GM19397 (cell line): ENCODE results near the gene HLA-DMA.

Source experiments
- ATAC-seq: cut with Tn5 transposase; IDR thresholded peaks from one replicate; pipeline ENCODE4 v1.9.1; 2021; ENCODE audit warnings: mild to moderate bottlenecking, moderate library complexity; ENCODE audit not compliant: unreplicated experiment

HLA-DMA gene

DNA sequence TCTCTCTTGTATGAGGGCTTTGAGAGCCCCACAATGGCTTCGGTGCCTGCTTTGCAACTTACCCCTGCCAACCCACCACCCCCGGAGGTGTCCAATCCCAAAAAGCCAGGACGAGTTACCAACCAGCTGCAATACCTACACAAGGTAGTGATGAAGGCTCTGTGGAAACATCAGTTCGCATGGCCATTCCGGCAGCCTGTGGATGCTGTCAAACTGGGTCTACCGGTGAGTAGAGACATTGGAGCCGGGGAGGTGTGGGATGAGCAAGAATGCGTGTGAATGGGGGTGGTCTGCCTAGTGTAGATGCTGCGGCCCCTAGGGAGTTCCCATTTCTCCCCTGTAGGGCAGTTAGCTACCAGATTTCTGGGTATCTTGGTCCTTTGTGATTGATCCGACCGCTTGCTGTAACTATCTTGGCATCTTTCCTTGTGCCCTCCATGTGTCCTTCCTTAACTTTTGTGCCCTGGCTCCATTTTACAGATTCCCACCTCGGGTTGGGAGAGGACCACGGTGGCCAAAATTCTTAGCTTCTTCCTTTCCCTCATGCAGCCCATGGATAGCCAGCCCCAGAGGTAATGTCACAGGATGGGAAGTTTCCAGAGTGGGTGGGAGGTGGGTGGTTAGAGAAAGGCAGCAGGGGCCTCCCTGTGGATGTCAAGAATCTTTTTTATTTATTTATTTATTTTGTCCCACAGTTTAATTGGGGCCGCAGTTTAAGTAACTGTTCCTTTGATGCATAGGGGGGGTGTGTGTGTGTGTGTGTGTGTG is 21.8 kb upstream of the HLA-DMA start:
- no peak for ATAC-seq

DNA sequence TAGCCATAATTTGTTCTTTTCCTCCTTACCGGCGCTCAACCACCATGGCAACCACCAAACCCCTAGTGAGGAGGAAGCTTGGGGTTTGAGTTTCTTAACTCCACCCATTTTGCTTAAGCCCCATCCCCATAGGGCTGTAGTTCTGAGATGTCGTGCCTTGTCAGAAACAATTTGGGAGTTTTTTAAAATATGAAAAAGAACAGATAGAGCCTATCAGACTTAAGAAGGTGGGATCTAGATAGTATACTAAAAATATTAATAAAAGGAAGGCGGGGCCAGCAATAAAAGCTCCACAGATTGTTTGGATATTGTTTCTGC is 21.1 kb upstream of the HLA-DMA start:
- ATAC-seq, result no peak

DNA sequence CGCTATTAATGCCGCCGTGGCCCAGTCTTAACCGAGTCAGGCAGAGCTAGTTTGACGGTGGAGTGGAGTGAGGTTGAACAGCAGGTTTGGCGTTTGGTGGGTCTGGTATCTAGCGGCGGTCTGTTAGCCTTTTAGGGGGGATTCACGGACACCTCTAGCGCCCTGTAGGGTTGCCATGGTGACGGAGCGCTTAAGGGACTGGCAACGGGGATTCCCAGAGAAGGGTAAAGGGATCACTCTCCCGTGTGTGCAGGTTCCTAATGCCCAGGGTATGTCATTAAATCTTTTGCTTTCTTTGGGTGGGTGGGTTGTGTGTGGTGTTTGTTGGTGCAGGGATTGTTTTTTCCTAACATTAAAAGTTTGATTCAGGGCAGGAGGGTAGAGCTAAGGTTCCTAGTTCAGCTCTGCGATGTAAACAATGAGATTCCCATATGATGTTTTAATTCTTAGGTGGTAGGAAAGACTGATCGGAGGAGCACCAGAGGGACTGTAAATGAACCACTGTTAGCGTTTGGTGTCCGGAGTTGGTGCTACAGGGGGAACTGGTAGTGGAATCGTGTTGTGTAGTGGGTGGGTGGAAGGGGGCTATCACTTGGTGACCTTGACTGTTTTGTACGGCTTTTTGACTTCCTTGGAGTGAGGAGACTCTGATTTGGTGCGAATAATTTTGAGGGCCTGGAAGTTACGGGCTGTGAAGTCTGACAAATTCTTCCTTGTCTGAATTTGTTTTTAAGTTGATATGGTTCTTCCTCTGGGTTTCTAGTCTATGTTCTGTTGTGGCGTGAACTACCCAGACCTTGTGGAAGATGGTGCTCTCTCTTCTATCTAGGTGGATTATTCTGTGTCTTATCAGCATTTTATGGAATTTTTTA is 20.5 kb upstream of the HLA-DMA start:
- ATAC-seq, result no peak

DNA sequence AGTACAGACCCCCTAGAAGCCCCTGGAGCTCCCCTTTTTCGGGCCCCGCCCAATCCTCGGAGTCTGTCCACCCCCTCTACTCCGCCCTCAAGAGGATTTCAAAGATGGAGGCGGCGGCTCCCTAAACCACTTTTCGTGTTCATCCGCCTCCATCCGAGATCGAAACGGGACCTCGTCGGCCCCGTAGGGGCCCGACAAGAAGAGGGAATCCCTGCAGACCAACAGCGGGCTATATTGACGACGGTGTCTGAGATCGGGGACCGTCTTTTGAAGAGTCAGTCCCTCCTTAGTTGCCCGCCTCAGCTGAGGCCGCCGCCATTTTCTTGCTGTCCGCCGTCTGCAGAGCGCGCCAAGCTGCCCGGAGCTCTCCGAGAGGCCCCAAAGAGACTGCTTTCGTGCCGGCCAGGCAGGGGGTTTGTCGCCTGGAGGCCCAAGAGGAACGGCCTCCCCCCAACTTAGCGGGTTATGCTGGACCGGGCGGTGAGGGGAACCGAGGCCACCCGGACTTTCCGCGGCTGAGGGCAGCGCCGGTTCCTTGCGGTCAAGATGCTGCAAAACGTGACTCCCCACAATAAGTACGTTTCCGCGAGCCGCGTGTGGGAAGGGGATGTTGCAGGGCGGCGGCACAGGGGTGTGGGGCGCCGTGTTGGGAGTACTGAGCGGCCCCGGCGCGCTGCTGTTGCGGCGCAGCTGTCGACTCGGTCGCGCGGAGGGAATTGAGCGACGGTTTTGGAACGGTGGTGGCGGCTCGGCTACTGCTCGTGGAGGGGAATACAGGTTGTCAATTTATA is 19.7 kb upstream of the HLA-DMA start:
- no peak for ATAC-seq

DNA sequence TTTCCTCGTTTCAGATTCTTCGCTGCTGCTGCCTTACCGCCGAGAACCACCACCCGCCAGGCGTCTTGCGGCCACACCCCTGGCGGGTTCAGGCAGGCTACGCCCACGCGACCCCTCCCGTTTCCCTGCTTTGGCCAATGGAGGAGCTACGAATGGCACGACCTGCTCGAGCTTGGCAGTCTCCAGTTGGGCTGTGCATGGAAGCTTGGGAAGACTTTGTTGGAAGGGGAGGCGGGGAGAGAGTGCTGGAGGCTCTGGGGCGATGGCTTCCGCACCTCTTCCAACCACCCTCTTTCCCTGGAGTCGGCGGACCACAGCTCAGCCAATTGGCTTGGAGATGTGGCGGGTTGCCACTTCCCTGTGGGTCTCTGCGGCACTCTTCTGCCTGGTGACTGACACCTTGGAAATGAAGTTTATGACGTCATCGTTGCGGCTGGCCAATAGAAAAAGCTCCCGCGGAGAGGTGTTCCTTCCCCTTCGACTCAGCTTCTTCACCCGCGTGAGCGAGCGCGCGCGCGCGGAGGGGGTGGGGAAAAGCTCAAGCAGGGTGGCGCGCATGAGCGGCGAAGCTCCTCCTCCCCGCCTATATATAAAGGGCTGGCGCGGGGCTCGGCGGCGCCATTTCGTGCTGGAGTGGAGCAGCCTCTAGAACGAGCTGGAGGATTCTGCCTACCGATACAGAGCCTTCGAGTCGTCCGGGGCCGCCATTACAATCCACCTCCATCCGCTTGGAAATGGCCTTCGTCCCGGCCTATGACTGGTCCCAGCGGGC is 18.9 kb upstream of the HLA-DMA start:
- peak; percentile 42 for ATAC-seq

DNA sequence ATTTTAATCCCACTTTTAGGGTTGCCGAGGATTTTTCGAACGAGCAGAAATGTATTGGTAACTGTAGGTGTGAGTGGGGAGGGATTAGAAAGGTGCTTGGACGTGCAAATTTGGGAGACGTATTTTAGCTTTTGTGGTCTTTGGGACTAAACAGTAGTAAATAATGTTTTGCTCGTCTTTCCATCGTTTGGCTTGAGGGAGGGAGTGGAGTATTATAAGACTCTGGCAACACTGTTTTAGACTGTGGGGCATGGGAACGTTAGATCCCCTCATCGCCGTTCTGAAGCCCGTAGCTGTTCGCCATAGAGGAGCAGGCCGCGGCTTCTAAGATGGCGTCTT is 18.3 kb upstream of the HLA-DMA start:
- no peak for ATAC-seq

DNA sequence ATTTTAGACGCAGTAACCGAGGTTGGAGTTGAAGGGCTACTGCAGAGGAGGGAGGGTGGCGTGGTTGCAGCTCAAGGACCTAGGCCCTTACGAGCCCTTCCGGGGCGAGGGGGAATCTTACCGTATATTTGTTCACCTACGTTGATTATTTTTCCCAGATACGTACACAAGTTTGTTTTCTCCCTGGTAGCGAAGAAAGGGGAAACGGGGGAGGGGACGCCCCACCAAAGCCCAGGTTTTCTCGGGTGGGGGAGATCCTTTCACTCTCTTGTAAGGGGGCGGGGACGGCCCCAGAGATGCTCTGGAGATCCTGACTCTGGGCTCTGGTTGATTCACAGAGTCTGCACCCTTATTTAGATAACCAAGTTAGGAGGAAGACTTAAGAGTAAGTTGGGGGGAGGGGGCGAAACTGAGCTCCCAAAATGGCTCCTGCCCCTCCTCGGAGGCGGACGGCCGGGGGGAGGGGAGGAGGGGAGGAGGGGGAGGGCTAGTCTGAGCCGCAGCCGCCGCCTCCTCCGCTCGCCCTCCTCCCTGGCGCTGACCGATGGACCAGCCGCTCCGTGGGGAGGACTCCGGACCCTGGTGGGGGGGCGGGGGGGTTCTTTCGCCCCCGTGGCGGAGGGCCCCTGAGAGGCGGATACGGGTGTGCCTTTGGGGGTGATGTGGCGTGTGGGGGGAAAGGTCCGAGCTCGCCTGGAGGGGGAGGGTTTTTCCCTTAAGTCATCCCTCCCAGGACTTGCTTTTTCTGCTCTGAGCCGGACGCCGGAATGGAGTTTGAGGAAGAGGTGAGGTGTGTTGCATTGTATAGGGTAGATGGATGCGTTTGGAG is 17.7 kb upstream of the HLA-DMA start:
- no peak for ATAC-seq

DNA sequence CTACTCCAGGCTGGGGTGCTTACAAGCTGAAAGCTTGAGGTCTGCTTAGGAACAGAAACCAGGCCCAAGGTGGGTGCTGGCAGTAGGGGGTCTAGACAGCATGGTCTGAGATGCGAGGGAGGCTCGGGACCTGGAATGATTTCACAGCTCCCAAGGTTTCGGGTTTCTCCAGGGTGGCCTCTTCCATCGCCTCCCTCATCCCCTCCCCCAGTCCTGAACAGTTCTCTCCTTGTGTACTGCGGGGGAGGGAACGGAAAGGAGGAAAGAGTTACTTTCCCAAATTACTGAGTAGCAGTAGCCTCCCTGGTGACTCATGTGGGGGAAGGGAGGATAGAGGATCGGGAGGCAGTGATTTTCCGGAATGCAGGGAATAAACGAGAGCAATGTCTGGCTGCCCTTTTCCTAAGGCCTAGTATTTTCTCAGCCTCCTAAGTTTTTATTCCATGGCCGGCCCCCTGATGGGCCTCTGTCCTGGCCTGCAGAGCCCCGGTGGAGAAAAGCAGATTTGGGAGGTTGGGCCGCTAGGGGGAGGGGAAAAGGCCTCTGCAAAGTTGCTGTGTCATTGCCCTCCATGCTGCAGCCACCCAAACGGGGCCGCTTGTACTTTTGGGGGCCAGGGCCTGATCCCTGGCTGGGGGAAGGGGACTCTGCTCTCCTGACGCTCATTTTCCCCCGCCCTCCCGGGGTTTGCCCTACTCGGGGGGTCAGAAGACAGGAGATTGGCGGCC is 17.0 kb upstream of the HLA-DMA start:
- no peak for ATAC-seq

DNA sequence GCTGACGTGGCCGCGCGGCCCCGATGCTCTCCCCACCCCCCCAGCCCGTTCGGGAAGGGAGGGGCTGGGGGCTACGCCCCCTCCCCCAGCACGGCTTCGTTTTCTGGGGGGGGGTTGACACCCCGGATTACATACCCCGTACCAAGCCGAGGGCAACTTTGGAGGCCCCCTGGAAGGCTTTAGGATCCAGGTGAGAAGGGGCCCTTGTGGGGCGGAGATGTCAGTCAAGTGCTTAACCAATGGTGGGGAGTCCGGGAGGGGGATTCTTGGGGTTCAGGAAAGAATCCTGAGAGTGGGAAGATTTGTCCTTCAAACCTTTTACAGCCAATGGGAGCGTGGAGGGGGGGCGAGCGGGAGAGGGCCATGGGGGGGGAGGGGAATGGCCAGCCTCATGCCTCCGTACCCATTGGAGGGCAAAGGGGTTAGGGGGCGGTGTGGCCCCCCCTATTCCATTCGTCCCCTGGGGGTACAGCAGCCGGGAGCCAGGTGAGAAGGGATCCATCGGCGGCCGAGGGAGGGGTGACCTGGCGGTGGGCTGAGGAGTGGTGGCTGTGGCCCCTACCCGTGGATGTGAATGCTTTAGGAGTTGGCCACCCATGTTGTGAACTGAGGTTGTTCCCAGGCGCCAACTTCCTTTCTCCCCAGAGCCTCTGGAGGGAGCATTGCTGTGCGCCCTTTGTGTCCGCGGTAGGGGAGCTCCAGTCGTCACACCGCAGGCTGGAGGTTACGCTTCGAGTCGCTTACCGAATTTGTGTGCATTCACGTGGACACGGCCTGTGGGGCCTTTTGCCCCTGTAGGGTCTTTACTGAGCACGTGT is 16.2 kb upstream of the HLA-DMA start:
- ATAC-seq, result no peak

DNA sequence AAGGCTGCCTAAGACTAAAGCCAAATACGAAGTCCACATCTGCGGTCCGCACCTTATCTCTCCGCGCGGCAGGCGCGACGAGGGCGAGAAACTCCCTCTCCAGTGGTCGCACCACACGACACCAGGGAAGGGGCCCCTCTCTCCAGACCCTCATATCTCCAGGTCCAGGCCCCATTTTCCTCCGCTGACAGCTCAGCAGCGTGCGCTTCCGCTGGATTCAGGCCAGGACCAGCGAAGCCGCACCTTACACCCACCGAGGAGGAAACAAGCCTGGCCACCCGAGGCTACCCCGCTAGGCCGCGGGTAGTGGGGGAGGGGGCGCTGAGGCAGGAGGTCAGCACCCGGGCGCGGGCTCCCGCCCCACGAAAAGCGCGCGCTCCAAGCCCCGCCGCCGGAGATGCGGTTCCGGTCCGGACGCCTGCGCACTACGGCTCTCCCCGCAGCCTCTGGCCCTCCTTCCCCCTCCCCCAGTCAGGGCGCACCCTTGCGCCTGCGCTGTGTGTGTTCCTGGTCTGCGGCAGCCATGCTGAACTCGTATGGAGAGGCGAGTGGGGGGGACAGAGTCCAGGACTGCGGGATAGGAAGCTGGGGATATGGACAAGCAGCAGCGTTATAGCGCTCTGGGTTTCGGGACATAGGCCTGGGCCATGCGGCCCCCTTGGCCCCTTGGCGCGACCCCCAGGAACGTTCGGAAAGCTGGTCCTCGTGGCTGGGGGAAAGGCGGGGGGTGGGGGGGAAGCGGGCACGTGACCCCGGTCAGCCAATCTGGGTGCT is 15.4 kb upstream of the HLA-DMA start, which contains the start of gene BRD2:
Gene BRD2 (plus strand): TSS at position 502 of the 774 bp plus-strand sequence. CDS start 4,305 bp downstream, outside the sequence.
- peak; percentile 35 for ATAC-seq

DNA sequence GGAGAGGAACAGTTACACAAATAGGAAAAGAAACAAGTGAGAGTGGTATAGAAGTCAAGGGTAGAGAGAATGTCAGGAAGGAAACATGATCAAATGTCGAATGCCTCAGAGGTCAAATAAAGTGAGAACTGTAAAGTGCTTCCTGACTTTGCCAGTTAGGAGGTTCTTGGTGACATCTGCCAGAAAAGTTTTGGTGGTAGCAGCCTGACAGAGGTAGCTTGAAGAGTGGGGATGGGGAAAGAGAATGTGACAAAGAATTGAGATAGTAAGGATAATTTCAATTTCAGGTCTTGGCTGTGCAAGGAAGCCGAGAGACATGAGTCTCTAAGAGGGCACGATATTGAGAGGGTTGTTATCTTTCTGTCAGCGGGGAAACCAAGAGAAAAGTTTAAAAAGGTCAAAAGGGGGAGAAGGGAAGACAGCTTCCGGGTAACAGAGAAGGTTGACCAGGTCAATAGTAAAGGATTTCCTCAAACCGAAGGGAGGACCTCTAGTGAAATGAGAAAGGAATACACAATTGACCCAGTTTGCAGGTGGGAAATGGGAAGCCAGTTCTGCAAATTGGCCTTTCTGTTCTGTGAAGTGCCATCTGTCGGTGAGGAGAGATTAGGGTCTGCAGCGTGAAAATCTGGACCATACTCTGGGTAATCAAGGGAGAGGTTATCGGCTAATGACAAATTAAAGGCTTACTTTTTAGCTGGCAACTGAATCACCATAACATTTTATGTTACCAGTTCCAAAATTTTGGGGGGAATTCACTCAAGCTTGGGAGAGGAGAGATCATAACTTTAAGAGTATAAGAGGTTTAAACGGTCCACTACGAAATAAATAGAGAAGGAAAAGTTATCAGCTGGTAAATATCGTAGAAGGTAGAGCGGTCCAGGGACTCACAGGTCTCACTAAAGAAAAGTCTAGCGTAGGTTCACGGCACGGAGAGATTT is 14.5 kb upstream of the HLA-DMA start:
- ATAC-seq, result no peak

DNA sequence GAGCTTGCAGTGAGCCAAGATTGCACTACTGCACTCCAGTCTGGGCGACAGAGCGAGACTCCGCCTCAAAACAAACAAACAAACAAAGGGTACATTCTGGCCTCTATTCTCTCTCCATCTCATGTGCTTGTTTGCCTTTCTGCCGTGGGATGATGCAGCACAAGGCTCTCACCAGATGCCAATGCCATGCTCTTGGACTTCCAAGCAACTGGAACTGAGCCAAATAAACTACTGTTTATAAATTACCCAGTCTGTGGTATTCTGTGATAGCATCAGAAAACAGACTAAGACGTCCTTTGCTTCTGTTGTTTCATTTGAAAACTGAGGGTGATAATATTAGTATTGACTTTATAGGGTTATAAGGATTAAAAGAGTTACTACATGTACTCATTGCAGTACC is 11.9 kb upstream of the HLA-DMA start:
- no peak for ATAC-seq

DNA sequence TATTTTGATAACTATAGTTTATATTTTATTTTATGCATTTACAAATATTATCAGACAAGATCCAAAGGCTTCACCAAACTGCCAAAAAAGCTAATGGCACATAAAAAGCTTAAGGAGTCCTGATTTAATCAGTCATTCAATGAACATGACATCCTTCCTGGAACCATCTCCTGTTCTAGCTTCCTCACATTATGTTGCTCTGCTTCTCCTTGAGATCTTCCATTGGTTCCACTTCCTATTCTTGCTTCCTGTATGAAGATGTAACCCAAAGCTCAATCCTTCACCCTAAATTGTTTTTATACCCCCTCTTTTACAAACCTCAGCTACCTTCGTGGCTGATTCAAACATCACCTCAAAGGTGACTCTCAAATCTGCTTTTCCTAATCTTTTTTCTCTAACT is 11.0 kb upstream of the HLA-DMA start:
- no peak for ATAC-seq

DNA sequence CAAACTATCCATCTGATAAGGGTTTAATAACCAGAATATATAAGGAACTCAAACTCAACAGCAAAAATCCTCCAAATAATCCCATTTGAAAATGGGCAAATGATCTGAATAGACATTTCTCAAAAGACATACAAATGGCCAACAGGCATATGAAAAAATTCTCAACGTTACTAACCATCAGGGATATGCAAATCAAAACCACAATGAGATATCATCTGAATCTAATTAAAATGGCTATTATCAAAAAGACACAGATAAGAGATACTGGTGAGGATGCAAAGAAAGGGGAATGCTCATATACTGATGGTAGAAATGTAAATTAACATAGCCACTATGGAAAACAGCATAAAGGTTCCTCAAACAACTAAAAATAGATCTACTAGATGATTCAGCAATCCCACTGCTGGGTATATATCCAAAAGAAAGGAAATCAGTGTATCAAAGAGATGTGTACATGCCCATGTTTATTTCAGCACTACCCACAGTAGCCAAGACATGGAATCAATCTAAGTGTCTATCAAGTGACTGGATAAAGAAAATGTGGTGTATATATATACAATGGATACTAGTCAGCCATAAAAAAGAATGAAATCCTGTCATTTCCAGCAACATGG is 9.4 kb upstream of the HLA-DMA start:
- ATAC-seq, result no peak

DNA sequence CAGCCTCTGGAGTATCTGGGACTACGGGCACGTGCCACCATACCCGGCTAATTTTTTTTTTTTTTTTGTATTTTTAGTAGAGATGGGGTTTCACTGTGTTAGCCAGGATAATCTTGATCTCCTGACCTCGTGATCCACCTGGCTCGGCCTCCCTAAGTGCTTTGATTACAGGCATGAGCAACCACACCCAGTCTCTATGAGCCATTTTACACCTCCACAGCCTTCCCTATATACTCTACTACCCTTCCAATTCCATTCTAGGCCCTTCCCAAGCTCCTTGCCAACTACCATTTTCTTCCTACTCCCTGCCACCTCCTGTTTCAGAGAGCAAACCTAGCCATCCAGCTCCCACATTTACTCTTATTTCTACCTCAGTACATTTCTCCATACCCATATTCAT is 7.7 kb upstream of the HLA-DMA start:
- ATAC-seq, result no peak

DNA sequence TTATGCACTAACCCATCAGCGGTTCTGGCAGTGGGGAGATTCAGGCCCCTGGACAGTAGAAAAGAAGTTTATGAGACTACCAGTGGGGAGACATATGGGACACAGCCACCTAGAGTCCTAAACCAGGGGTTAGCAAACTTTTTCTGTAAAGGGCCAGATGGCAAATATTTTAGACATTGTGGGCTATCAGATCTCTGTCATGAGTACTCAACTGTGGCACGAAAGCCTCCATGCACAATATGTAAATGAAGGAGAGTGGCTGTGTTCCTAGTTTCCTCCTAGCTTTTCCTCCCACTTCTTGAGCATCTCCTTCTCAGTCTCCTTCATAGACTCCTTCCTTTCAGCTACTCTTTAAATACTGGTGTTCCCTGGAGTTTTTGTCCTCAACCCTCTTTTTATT is 3.3 kb upstream of the HLA-DMA start:
- ATAC-seq, result no peak
